CD14-positive monocyte (primary cell): ENCODE results near the gene C15orf40. TPM values are rescaled to one million over a fixed set of nuclear protein-coding genes. Genes with fewer than 3 reads are reported as not detected.

Experiments
- DNase-seq, 3 donors: peaks; one replicate each; pipeline ENCODE4 v3.0.0-alpha.2; 2011 to 2022
- H2AFZ ChIP-seq: 2 replicates; pipeline ENCODE4 v1.6.0; 2012; ENCODE audit warnings: mild to moderate bottlenecking, low read depth, low read length, inconsistent platforms; ENCODE audit not compliant: insufficient read depth, poor library complexity, severe bottlenecking
- H3K27ac ChIP-seq, 2 donors: 1 replicate in 1 of 2; 2 replicates in 1 of 2; pipeline ENCODE4 v1.5.1; 2012 to 2013; ENCODE audit warnings: low read length in 2 of 2, control low read depth in 1 of 2, inconsistent platforms in 1 of 2, low read depth in 1 of 2, mild to moderate bottlenecking in 1 of 2
- H3K27me3 ChIP-seq, 2 donors: one replicate each; pipeline versions ENCODE4 v1.6.0 to v1.6.1; 2011 to 2013; ENCODE audit warnings: low read length in 2 of 2; ENCODE audit not compliant: control insufficient read depth in 2 of 2, insufficient read depth in 2 of 2
- H3K36me3 ChIP-seq, 2 donors: replicated peaks in 1 of 2; 1 replicate in 1 of 2; 2 replicates in 1 of 2; pipeline versions ENCODE4 v1.5.1 to v1.6.1; 2012 to 2013; ENCODE audit warnings: low read length in 2 of 2, control low read depth in 1 of 2, inconsistent platforms in 1 of 2, mild to moderate bottlenecking in 1 of 2; ENCODE audit not compliant: insufficient read depth in 2 of 2, control insufficient read depth in 1 of 2
- H3K4me1 ChIP-seq, 2 donors: 1 replicate in 1 of 2; 2 replicates in 1 of 2; pipeline versions ENCODE4 v1.5.1 to v1.6.1; 2012 to 2013; ENCODE audit warnings: low read length in 2 of 2, control low read depth in 1 of 2, inconsistent platforms in 1 of 2, mild to moderate bottlenecking in 1 of 2, moderate library complexity in 1 of 2; ENCODE audit not compliant: insufficient read depth in 2 of 2, control insufficient read depth in 1 of 2
- H3K4me2 ChIP-seq: replicated peaks from 2 replicates; pipeline ENCODE3; 2012; ENCODE audit warnings: low read length, moderate library complexity, mild to moderate bottlenecking; ENCODE audit not compliant: poor library complexity, severe bottlenecking; ENCODE audit errors: extremely low read depth
- H3K4me3 ChIP-seq, 3 experiments: fragments of 200-600 bp in 1 of 3; sonication (generic) in 1 of 3; replicated peaks in 1 of 3; 1 replicate in 2 of 3; 2 replicates in 1 of 3; pipeline ENCODE4 v1.5.1; 2011 to 2013; ENCODE audit warnings: low read length in 3 of 3, mild to moderate bottlenecking in 3 of 3, control low read depth in 2 of 3, low read depth in 2 of 3, inconsistent platforms in 1 of 3, moderate library complexity in 1 of 3
- H3K79me2 ChIP-seq: 2 replicates; pipeline ENCODE4 v1.6.0; 2012; ENCODE audit warnings: mild to moderate bottlenecking, control low read depth, inconsistent platforms, low read length, moderate library complexity; ENCODE audit not compliant: insufficient read depth
- H3K9ac ChIP-seq: 2 replicates; pipeline ENCODE4 v1.6.0; 2017; ENCODE audit warnings: low read length, mild to moderate bottlenecking; ENCODE audit not compliant: insufficient read depth, poor library complexity, severe bottlenecking
- H3K9me3 ChIP-seq, 2 donors: replicated peaks in 1 of 2; 1 replicate in 1 of 2; 2 replicates in 1 of 2; pipeline versions ENCODE4 v1.5.1 to v1.6.1; 2012 to 2013; ENCODE audit warnings: low read length in 2 of 2, control low read depth in 1 of 2; ENCODE audit not compliant: control insufficient read depth in 1 of 2, insufficient read depth in 1 of 2
- H4K20me1 ChIP-seq: 2 replicates; pipeline ENCODE4 v1.6.0; 2012; ENCODE audit warnings: mild to moderate bottlenecking, low read length, control low read depth, moderate library complexity; ENCODE audit not compliant: insufficient read depth
- H3K27ac Mint-ChIP-seq, 7 donors: one replicate each; pipeline ENCODE4 v1.8.0; 2020; ENCODE audit warnings: mild to moderate bottlenecking in 7 of 7, mixed read lengths in 7 of 7, moderate library complexity in 6 of 7, inconsistent platforms in 2 of 7
- H3K27me3 Mint-ChIP-seq, 3 donors: one replicate each; pipeline ENCODE4 v1.8.0; 2021 to 2022; ENCODE audit warnings: low read depth in 3 of 3, mild to moderate bottlenecking in 3 of 3, mixed read lengths in 3 of 3, moderate library complexity in 3 of 3, inconsistent platforms in 1 of 3
- H3K36me3 Mint-ChIP-seq, 2 donors: one replicate each; pipeline ENCODE4 v1.8.0; 2020; ENCODE audit warnings: mixed read lengths in 2 of 2, inconsistent platforms in 1 of 2, mild to moderate bottlenecking in 1 of 2
- H3K4me1 Mint-ChIP-seq: one replicate; pipeline ENCODE4 v1.8.0; 2020; ENCODE audit warnings: mild to moderate bottlenecking, mixed read lengths
- H3K4me3 Mint-ChIP-seq, 2 donors: one replicate each; pipeline ENCODE4 v1.8.0; 2020; ENCODE audit warnings: mild to moderate bottlenecking in 2 of 2, mixed read lengths in 2 of 2, moderate library complexity in 1 of 2
- H3K9me3 Mint-ChIP-seq, 7 donors: one replicate each; pipeline ENCODE4 v1.8.0; 2020 to 2022; ENCODE audit warnings: mixed read lengths in 7 of 7, mild to moderate bottlenecking in 6 of 7, moderate library complexity in 6 of 7, inconsistent platforms in 2 of 7
- CTCF ChIP-seq: fragments of 200-600 bp; IDR thresholded peaks from one replicate; pipeline ENCODE4 v1.8.0; 2022; ENCODE audit warnings: antibody characterized with exemption, mild to moderate bottlenecking
- WGBS: methylation state at CpG from one replicate; pipeline ENCODE4 v1.1.5; 2013; ENCODE audit warnings: missing lambda C conversion rate; ENCODE audit not compliant: insufficient coverage; 5-methylcytosine and 5-hydroxymethylcytosine counted together
- intact Hi-C, 2 donors: fragments of 100-400 bp; cut with micrococcal nuclease; formaldehyde crosslinking; loops; one replicate each; pipeline versions ENCODE4 v1.15.0 to v1.15.1; 2023
- polyA plus RNA-seq, 3 donors: library from polyadenylated mRNA; depleted of rRNA in 1 of 3; unstranded in 2 of 3; stranded (reverse) in 1 of 3; fragments of 300-500 nt in 2 of 3; fragments of >200 nt in 1 of 3; fragmentation: Illumina TruSeq in 2 of 3; gene quantifications; 1 replicate in 2 of 3; 2 replicates in 1 of 3; pipeline ENCODE4 v1.2.3, GENCODE V29; 2012 to 2021

C15orf40 gene
- polyA plus RNA-seq, 3 donors, result 13.0 to 32.1 (median 25.7) TPM

- Mint-ChIP-seq H3K36me3 (no peaks in the 10 kb centered on the region), H3K9me3 (peaks cover 0 to 10% (median 2%) of the 10 kb centered on the region in 7 donors), H3K27ac (peak overlapping the region in 1 of 7 donors; percentile 37), H3K4me1 (peaks cover 3% of the 10 kb centered on the region), H3K4me3 (peak overlapping the region; percentile 72 to 83), H3K27me3 (peaks cover 7 to 17% (median 12%) of the 10 kb centered on the region in 3 donors)
- no peaks in the 10 kb centered on the region for H4K20me1 ChIP-seq
- H3K27ac ChIP-seq, result no peak overlapping the region
- no peaks in the 10 kb centered on the region for H3K79me2 ChIP-seq
- H3K9me3 ChIP-seq, result no peaks in the 10 kb centered on the region
- peak overlapping the region; percentile 65 for H2AFZ ChIP-seq
- DNase-seq, result peak in 2 of 3 donors; percentile 28 to 57
- peak overlapping the region in 2 of 3 experiments; percentile 35 to 69 for H3K4me3 ChIP-seq
- intact Hi-C loops, result no loop called here
- H3K9ac ChIP-seq, result peak overlapping the region; percentile 36
- H3K4me2 ChIP-seq, result peak overlapping the region; percentile 81
- no peaks in the 10 kb centered on the region for H3K36me3 ChIP-seq
- TF ChIP-seq CTCF, result no peak
- 37% methylated on average over 9 of the region's 13 CpGs for WGBS
- peaks cover 14% of the 10 kb centered on the region in 2 donors for H3K4me1 ChIP-seq
- peaks cover 17 to 24% of the 10 kb centered on the region in 2 donors for H3K27me3 ChIP-seq
Observed at GRCh38 chr15:82951472-82952157, 59.8 kb downstream of the C15orf40 start.

GRCh38 chr15:82950746-82951370 is 60.6 kb downstream of the C15orf40 start:
- Histone ChIP-seq H3K9ac (no peak overlapping the region), H3K79me2 (no peaks in the 10 kb centered on the region), H3K27ac (no peak overlapping the region), H4K20me1 (no peaks in the 10 kb centered on the region), H2AFZ (no peak overlapping the region), H3K4me3 (no peak overlapping the region), H3K36me3 (no peaks in the 10 kb centered on the region), H3K4me1 (peaks cover 14 to 15% of the 10 kb centered on the region in 2 donors), H3K4me2 (no peak overlapping the region), H3K27me3 (peaks cover 17 to 24% of the 10 kb centered on the region in 2 donors), H3K9me3 (no peaks in the 10 kb centered on the region)
- 79% methylated on average over 3 of the region's 6 CpGs for WGBS
- Mint-ChIP-seq H3K27me3 (peaks cover 10 to 12% (median 11%) of the 10 kb centered on the region in 3 donors), H3K4me1 (peaks cover 6% of the 10 kb centered on the region), H3K9me3 (peaks cover 0 to 10% (median 2%) of the 10 kb centered on the region in 7 donors), H3K27ac (no peak overlapping the region), H3K36me3 (no peaks in the 10 kb centered on the region), H3K4me3 (no peak overlapping the region)
- no peak for DNase-seq
- intact Hi-C loops, result no loop called here
- no peak for TF ChIP-seq CTCF
